BJ (cell line): ENCODE results near the gene AFG1L. TPM values are rescaled to one million over a fixed set of nuclear protein-coding genes. Genes with fewer than 3 reads are reported as not detected.
"Not testable (repeated sequence)": the region's sequence is repeated elsewhere in the genome, so short reads cannot be mapped to it uniquely, and the experiment has no call there.

Experiments used
- CTCF ChIA-PET: fragments of 350-600 bp; formaldehyde crosslinking; extraction: SDS; loops from one replicate; lab custom pipeline; 2021; ENCODE audit warnings: antibody characterized with exemption, inconsistent platforms; lab: Yijun Ruan, JAX
- POLR2A ChIA-PET: fragments of 300-600 bp; sonication (Branson Sonifier 250); formaldehyde crosslinking; extraction: SDS; loops from one replicate; lab custom pipeline; 2021; ENCODE audit warnings: antibody characterized with exemption; lab: Charles Lee
- DNase-seq: peaks from one replicate; pipeline ENCODE4 v3.0.0-alpha.2; 2011; ENCODE audit warnings: low read depth
- H3K27me3 ChIP-seq: 2 replicates; pipeline ENCODE4 v1.6.0; 2011; ENCODE audit warnings: low read length; ENCODE audit not compliant: control insufficient read depth, insufficient read depth
- H3K36me3 ChIP-seq: 2 replicates; pipeline ENCODE4 v1.5.1; 2011; ENCODE audit warnings: low read length; ENCODE audit not compliant: control insufficient read depth, insufficient read depth
- H3K4me3 ChIP-seq: 2 replicates; pipeline ENCODE4 v1.5.1; 2011; ENCODE audit warnings: low read depth, mild to moderate bottlenecking, control low read depth, low read length
- CTCF ChIP-seq: IDR thresholded peaks from 2 replicates; pipeline ENCODE4 v1.5.1; 2011; ENCODE audit warnings: low read depth, mild to moderate bottlenecking, control low read depth, inconsistent platforms, low read length, moderate library complexity; ENCODE audit not compliant: insufficient read depth
- polyA plus RNA-seq: library from polyadenylated mRNA; depleted of rRNA; stranded (reverse); fragments of >200 nt; gene quantifications from 2 replicates; pipeline ENCODE4 v1.2.3, GENCODE V29; 2011

The AFG1L gene
- polyA plus RNA-seq, 1 experiment, result 1.7 TPM

- Histone ChIP-seq H3K4me3 (no peak overlapping the region), H3K27me3 (no peaks in the 10 kb centered on the region), H3K36me3 (no peaks in the 10 kb centered on the region)
- ChIA-PET CTCF (no interaction called here), POLR2A (no interaction called here)
- no peak for DNase-seq
- TF ChIP-seq CTCF, result no peak
These were observed 153.6 kb downstream of the AFG1L start for GRCh38 chr6:108448481-108448880.

DNA sequence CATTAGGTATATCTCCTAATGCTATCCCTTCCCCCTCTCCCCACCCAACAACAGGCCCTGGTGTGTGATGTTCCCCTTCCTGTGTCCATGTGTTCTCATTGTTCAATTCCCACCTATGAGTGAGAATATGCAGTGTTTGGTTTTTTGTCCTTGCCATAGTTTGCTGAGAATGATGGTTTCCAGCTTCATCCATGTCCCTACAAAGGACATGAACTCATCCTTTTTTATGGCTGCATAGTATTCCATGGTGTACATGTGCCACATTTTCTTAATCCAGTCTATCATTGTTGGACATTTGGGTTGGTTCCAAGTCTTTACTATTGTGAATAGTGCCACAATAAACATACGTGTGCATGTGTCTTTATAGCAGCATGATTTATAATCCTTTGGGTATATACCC lies 154.9 kb downstream of the AFG1L start:
- H3K27me3 ChIP-seq, DNase-seq, H3K4me3 ChIP-seq, POLR2A ChIA-PET, H3K36me3 ChIP-seq, CTCF ChIA-PET: not testable (repeated sequence)

GRCh38 chr6:108451816-108452215 lies 157.0 kb downstream of the AFG1L start:
- no peaks in the 10 kb centered on the region for H3K27me3 ChIP-seq
- DNase-seq, result no peak
- TF ChIP-seq CTCF, result no peak
- no peaks in the 10 kb centered on the region for H3K36me3 ChIP-seq
- CTCF ChIA-PET, result no interaction called here
- no peak overlapping the region for H3K4me3 ChIP-seq
- POLR2A ChIA-PET, result no interaction called here

GRCh38 chr6:108452711-108453195 lies 157.9 kb downstream of the AFG1L start:
- no peak for TF ChIP-seq CTCF

DNA sequence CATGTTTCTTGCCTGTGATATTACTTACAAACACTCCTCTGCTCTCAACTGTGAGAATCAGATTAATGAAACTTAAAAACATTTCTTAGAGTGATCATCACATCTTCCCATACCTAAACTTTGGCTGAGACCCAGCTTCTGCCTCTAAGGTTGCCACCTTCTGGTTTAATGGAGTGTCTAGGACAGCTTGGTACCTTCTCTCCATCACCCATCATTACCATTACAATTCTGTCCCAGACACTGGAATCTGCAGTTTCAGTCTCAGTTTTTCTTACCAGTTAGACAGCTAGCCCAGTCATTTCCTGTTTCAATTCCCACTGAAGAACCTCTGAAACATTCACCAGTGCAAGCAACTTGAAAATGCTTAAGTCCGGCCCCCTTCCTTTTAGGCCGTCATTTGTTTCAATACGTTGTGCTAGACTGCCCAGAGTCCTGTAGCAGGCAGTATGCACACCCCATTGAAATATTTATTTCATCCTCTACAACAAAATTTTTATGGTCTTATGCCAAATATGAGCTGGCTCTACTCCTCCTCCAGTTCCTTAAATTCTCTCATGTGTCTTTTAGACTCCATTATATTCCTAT lies 158.8 kb downstream of the AFG1L start:
- no peak for TF ChIP-seq CTCF
- H3K4me3 ChIP-seq, result no peak overlapping the region
- ChIA-PET POLR2A (no interaction called here), CTCF (interaction anchor here (1.1 kb wide), 1 partner anchor 11 kb away, joined by 3 read pairs; no protein-coding TSS in a partner anchor)
- no peak for DNase-seq
- no peaks in the 10 kb centered on the region for H3K27me3 ChIP-seq
- H3K36me3 ChIP-seq, result no peaks in the 10 kb centered on the region

More at GRCh38 chr6:108452711-108453195, 157.9 kb downstream of the AFG1L start:
- ChIA-PET CTCF (no interaction called here), POLR2A (no interaction called here)
- DNase-seq, result no peak
- no peaks in the 10 kb centered on the region for H3K27me3 ChIP-seq
- no peaks in the 10 kb centered on the region for H3K36me3 ChIP-seq
- H3K4me3 ChIP-seq, result no peak overlapping the region

GRCh38 chr6:108454356-108454755 lies 159.5 kb downstream of the AFG1L start:
- H3K4me3 ChIP-seq, result no peak overlapping the region
- H3K36me3 ChIP-seq, result no peaks in the 10 kb centered on the region
- no peak for DNase-seq
- CTCF ChIA-PET, result interaction anchor here (1.1 kb wide), 1 partner anchor 12 kb away, joined by 3 read pairs; no protein-coding TSS in a partner anchor
- H3K27me3 ChIP-seq, result no peaks in the 10 kb centered on the region
- no peak for TF ChIP-seq CTCF
- POLR2A ChIA-PET, result no interaction called here
